ENCODE results near the gene FCGR1A. TPM values are rescaled to one million over a fixed set of nuclear protein-coding genes. Genes with fewer than 3 reads are reported as not detected.
"Not testable (repeated sequence)": the region's sequence is repeated elsewhere in the genome, so short reads cannot be mapped to it uniquely, and the experiment has no call there.

Gene FCGR1A
- total RNA-seq, 2 donors from 2014 or later, result not detected

GRCh38 chr1:149755294-149755693 is 27.2 kb upstream of the FCGR1A start:
- not testable (repeated sequence) for H3K9me3 Mint-ChIP-seq; H3K4me3 Mint-ChIP-seq; H3K9ac ChIP-seq (ENCODE audit: extremely low read depth, low read length, poor library complexity, severe bottlenecking); H3K9me3 ChIP-seq (ENCODE audit: control insufficient read depth, low read length); H3K4me1 Mint-ChIP-seq; H3K27ac ChIP-seq (ENCODE audit: low read depth, low read length); H3K4me3 ChIP-seq (ENCODE audit: low read length); DNase-seq; H3K36me3 ChIP-seq (ENCODE audit: control insufficient read depth, insufficient read depth, low read length); H3K27ac Mint-ChIP-seq; H3K4me1 ChIP-seq (ENCODE audit: control insufficient read depth, insufficient read depth, low read length); H3K27me3 ChIP-seq (ENCODE audit: control insufficient read depth, insufficient read depth, low read length, poor library complexity, severe bottlenecking); H3K36me3 Mint-ChIP-seq (ENCODE audit: low read depth); H3K27me3 Mint-ChIP-seq (ENCODE audit: insufficient read depth)
- WGBS, 2 experiments (ENCODE audit: insufficient coverage in 1 of 2, insufficient read length in 1 of 2), result 91 to 100% methylated on average over 1 of the region's 2 CpGs

GRCh38 chr1:149762294-149762693 is 20.2 kb upstream of the FCGR1A start:
- not testable (repeated sequence) for H3K4me3 ChIP-seq (ENCODE audit: low read length); H3K27ac Mint-ChIP-seq; H3K9me3 Mint-ChIP-seq; H3K36me3 ChIP-seq (ENCODE audit: control insufficient read depth, insufficient read depth, low read length); DNase-seq; H3K27me3 ChIP-seq (ENCODE audit: control insufficient read depth, insufficient read depth, low read length, poor library complexity, severe bottlenecking); H3K9ac ChIP-seq (ENCODE audit: extremely low read depth, low read length, poor library complexity, severe bottlenecking); H3K4me1 Mint-ChIP-seq; H3K4me1 ChIP-seq (ENCODE audit: control insufficient read depth, insufficient read depth, low read length); H3K4me3 Mint-ChIP-seq; H3K36me3 Mint-ChIP-seq (ENCODE audit: low read depth); H3K27me3 Mint-ChIP-seq (ENCODE audit: insufficient read depth); H3K9me3 ChIP-seq (ENCODE audit: control insufficient read depth, low read length); H3K27ac ChIP-seq (ENCODE audit: low read depth, low read length)
- no CpG with 5 or more reads among the region's 2 CpGs for WGBS, 2 experiments (ENCODE audit: insufficient coverage in 1 of 2, insufficient read length in 1 of 2)

GRCh38 chr1:149764087-149764800 is 18.2 kb upstream of the FCGR1A start:
- WGBS, 2 experiments (ENCODE audit: insufficient coverage in 1 of 2, insufficient read length in 1 of 2), result no CpG with 5 or more reads among the region's 1 CpG
- not testable (repeated sequence) for H3K36me3 ChIP-seq (ENCODE audit: control insufficient read depth, insufficient read depth, low read length); H3K27ac ChIP-seq (ENCODE audit: low read depth, low read length); H3K4me3 ChIP-seq (ENCODE audit: low read length); H3K27me3 Mint-ChIP-seq (ENCODE audit: insufficient read depth); H3K27ac Mint-ChIP-seq; DNase-seq; H3K4me1 Mint-ChIP-seq; H3K4me3 Mint-ChIP-seq; H3K9me3 Mint-ChIP-seq; H3K4me1 ChIP-seq (ENCODE audit: control insufficient read depth, insufficient read depth, low read length); H3K36me3 Mint-ChIP-seq (ENCODE audit: low read depth); H3K9ac ChIP-seq (ENCODE audit: extremely low read depth, low read length, poor library complexity, severe bottlenecking); H3K27me3 ChIP-seq (ENCODE audit: control insufficient read depth, insufficient read depth, low read length, poor library complexity, severe bottlenecking); H3K9me3 ChIP-seq (ENCODE audit: control insufficient read depth, low read length)

- not testable (repeated sequence) for H3K27ac ChIP-seq (ENCODE audit: low read depth, low read length); H3K9me3 ChIP-seq (ENCODE audit: control insufficient read depth, low read length); H3K27ac Mint-ChIP-seq; H3K9me3 Mint-ChIP-seq; H3K27me3 ChIP-seq (ENCODE audit: control insufficient read depth, insufficient read depth, low read length, poor library complexity, severe bottlenecking); H3K4me3 Mint-ChIP-seq; H3K4me1 Mint-ChIP-seq; H3K36me3 ChIP-seq (ENCODE audit: control insufficient read depth, insufficient read depth, low read length); H3K4me1 ChIP-seq (ENCODE audit: control insufficient read depth, insufficient read depth, low read length); H3K4me3 ChIP-seq (ENCODE audit: low read length); DNase-seq; H3K27me3 Mint-ChIP-seq (ENCODE audit: insufficient read depth); H3K9ac ChIP-seq (ENCODE audit: extremely low read depth, low read length, poor library complexity, severe bottlenecking); H3K36me3 Mint-ChIP-seq (ENCODE audit: low read depth)
- no CpG with 5 or more reads among the region's 1 CpG for WGBS, 2 experiments (ENCODE audit: insufficient coverage in 1 of 2, insufficient read length in 1 of 2)
Observed at GRCh38 chr1:149766241-149766640, 16.3 kb upstream of the FCGR1A start.

- H3K4me1 ChIP-seq (ENCODE audit: control insufficient read depth, insufficient read depth, low read length); H3K27ac Mint-ChIP-seq; H3K9me3 ChIP-seq (ENCODE audit: control insufficient read depth, low read length); H3K27me3 ChIP-seq (ENCODE audit: control insufficient read depth, insufficient read depth, low read length, poor library complexity, severe bottlenecking); H3K9ac ChIP-seq (ENCODE audit: extremely low read depth, low read length, poor library complexity, severe bottlenecking); H3K4me3 ChIP-seq (ENCODE audit: low read length); H3K27me3 Mint-ChIP-seq (ENCODE audit: insufficient read depth); H3K9me3 Mint-ChIP-seq; H3K27ac ChIP-seq (ENCODE audit: low read depth, low read length); H3K36me3 Mint-ChIP-seq (ENCODE audit: low read depth); H3K36me3 ChIP-seq (ENCODE audit: control insufficient read depth, insufficient read depth, low read length); DNase-seq; H3K4me3 Mint-ChIP-seq; H3K4me1 Mint-ChIP-seq: not testable (repeated sequence)
- no CpG with 5 or more reads among the region's 1 CpG for WGBS, 2 experiments (ENCODE audit: insufficient coverage in 1 of 2, insufficient read length in 1 of 2)
Observed at GRCh38 chr1:149769216-149769615, 13.3 kb upstream of the FCGR1A start.

GRCh38 chr1:149770661-149771060 is 11.8 kb upstream of the FCGR1A start:
- H3K4me3 ChIP-seq (ENCODE audit: low read length); H3K9ac ChIP-seq (ENCODE audit: extremely low read depth, low read length, poor library complexity, severe bottlenecking); H3K4me1 Mint-ChIP-seq; H3K27me3 Mint-ChIP-seq (ENCODE audit: insufficient read depth); H3K27me3 ChIP-seq (ENCODE audit: control insufficient read depth, insufficient read depth, low read length, poor library complexity, severe bottlenecking); H3K27ac ChIP-seq (ENCODE audit: low read depth, low read length); H3K4me3 Mint-ChIP-seq; DNase-seq; H3K36me3 ChIP-seq (ENCODE audit: control insufficient read depth, insufficient read depth, low read length); H3K27ac Mint-ChIP-seq; H3K9me3 Mint-ChIP-seq; H3K9me3 ChIP-seq (ENCODE audit: control insufficient read depth, low read length); H3K36me3 Mint-ChIP-seq (ENCODE audit: low read depth); H3K4me1 ChIP-seq (ENCODE audit: control insufficient read depth, insufficient read depth, low read length): not testable (repeated sequence)
- WGBS, 2 experiments (ENCODE audit: insufficient coverage in 1 of 2, insufficient read length in 1 of 2), result 78% methylated on average over 2 of the region's 4 CpGs; no CpG with 5 or more reads in 1 of the 2 experiments

GRCh38 chr1:149771653-149772425 is 10.7 kb upstream of the FCGR1A start:
- WGBS, 2 experiments (ENCODE audit: insufficient coverage in 1 of 2, insufficient read length in 1 of 2), result no CpG with 5 or more reads among the region's 4 CpGs
- not testable (repeated sequence) for H3K9ac ChIP-seq (ENCODE audit: extremely low read depth, low read length, poor library complexity, severe bottlenecking); H3K4me1 Mint-ChIP-seq; H3K27me3 ChIP-seq (ENCODE audit: control insufficient read depth, insufficient read depth, low read length, poor library complexity, severe bottlenecking); DNase-seq; H3K4me3 Mint-ChIP-seq; H3K27ac Mint-ChIP-seq; H3K36me3 ChIP-seq (ENCODE audit: control insufficient read depth, insufficient read depth, low read length); H3K36me3 Mint-ChIP-seq (ENCODE audit: low read depth); H3K27ac ChIP-seq (ENCODE audit: low read depth, low read length); H3K9me3 Mint-ChIP-seq; H3K4me1 ChIP-seq (ENCODE audit: control insufficient read depth, insufficient read depth, low read length); H3K9me3 ChIP-seq (ENCODE audit: control insufficient read depth, low read length); H3K27me3 Mint-ChIP-seq (ENCODE audit: insufficient read depth); H3K4me3 ChIP-seq (ENCODE audit: low read length)
